ENCODE data around the gene GPR61. TPM values are rescaled to one million over a fixed set of nuclear protein-coding genes. Genes with fewer than 3 reads are reported as not detected.

GPR61 gene
- total RNA-seq, 2 experiments from 2014 or later: not detected

DNA sequence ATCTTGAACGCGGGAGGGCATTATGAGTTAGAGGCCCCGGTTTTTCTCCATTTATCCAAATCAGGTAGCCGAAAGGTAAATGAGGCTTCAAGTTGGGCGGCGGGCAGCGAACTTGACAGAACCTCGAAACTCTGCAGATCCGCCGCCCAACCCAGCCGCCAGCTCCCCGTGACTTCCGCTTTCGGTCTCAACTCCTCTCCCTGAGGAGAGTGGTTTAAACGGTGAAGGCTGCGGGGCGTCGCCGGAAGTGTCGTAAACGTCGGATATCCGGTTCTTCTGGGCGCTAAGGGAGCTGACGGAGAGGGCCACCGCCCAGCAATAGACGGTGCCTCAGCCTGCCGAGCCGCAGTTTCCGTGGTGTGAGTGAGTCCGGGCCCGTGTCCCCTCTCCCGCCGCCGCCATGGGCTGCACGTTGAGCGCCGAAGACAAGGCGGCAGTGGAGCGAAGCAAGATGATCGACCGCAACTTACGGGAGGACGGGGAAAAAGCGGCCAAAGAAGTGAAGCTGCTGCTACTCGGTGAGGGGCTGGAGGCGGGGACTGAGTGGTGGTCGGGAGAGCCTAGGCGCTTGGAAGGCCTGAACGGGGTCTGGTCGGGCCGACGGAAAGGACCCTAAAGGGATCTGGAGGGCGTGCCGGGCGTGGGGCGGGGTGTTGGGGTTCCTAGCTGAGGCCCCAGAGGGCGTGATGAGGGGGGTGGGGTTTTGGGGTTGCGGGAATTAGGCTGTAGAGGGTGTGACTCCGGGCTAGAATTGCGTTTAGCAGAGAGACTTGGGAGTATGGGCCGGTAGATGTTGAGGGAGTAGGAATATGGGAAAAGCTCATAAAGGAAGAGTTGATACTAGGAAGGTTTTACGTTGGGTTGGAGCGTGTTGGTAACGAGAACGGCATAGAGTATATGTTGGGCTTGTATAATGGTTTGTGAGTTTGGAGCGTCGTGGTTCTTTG is 8.9 kb downstream of the GPR61 start, which contains the start of gene GNAI3:
Gene GNAI3, plus strand, starts transcription at position 295 of the 947 bp plus-strand sequence. Its CDS starts 106 bp downstream, at position 401.
- peak; percentile 92 for ATAC-seq
- POLR2A ChIA-PET: interaction anchor here (0.6 to 3.1 kb wide), 51 partner anchors 8 to 790 kb away, joined by 3 to 52 read pairs (median 5); partner anchors contain the start of genes AHCYL1, AMPD2, ATXN7L2 and CYB561D1
- H3K27me3 Mint-ChIP-seq (ENCODE audit: low read depth): no peaks in the 10 kb centered on the region
- peaks cover 44% of the 10 kb centered on the region for H3K4me1 Mint-ChIP-seq (ENCODE audit: low read depth)
- CTCF ChIA-PET: interaction anchor here (0.7 to 3.5 kb wide), 32 partner anchors 9 to 506 kb away, joined by 3 to 63 read pairs (median 4); partner anchors contain the start of genes AHCYL1, AMPD2, CYB561D1 and GNAT2
- H3K4me3 Mint-ChIP-seq: peak within 1 kb of the TSS; percentile 97
- H3K36me3 Mint-ChIP-seq (ENCODE audit: low read depth): peaks cover 24% of the 10 kb centered on the region
- H3K9me3 Mint-ChIP-seq (ENCODE audit: insufficient read depth): no peaks in the 10 kb centered on the region
- H3K27ac Mint-ChIP-seq: peak within 1 kb of the TSS; percentile 98
- peak; percentile 98 for DNase-seq

DNA sequence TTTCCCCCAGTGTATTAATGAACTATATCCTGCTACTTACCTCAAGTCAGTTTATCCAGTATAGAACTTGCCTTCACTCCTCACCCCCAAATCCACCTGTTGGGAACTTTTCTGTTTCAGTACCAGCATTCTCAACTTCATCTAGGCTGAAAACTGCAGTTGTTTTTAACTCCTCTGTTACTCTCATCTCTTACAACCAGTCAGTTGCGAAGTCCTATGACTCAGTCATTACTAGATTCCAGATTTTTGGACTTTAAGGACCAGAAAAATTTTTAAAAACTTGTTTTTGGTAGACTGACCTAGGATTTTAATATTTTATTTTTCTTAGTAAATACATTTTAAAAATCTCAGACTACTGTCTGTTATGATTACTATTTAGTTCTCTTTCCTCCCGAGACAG is 16.9 kb downstream of the GPR61 start:
- DNase-seq (no peak), ATAC-seq (no peak)
- Mint-ChIP-seq H3K9me3 (ENCODE audit: insufficient read depth) (no peaks in the 10 kb centered on the region), H3K4me1 (ENCODE audit: low read depth) (peaks cover 37% of the 10 kb centered on the region), H3K27me3 (ENCODE audit: low read depth) (no peaks in the 10 kb centered on the region), H3K36me3 (ENCODE audit: low read depth) (peaks cover 30% of the 10 kb centered on the region), H3K27ac (no peak overlapping the region), H3K4me3 (no peak overlapping the region)
- ChIA-PET POLR2A (interaction anchor here (0.6 to 1.0 kb wide), 2 partner anchors 8 to 389 kb away, joined by 3 to 4 read pairs; partner anchors contain the start of gene GNAI3), CTCF (interaction anchor here (1.1 kb wide), 1 partner anchor 11 kb away, joined by 3 read pairs; no protein-coding TSS in a partner anchor)

DNA sequence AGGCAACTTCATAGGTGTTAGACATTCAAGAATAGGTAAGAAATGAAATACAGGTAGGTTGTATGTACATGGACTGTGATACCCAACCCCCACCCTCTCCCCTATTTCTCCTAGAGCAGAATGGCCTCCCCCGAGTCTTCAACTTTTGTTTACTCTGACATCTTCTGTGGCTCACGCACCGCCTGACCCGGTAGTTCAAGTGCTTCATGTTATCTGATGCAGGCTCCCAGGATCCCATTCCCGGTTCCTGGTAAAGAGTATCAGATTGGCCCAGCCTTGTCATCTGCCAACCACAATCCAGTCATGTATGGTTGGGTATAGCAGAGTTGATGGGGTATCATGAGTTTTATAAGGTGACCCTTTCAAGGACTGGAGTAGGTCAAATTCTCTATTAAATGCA is 17.8 kb downstream of the GPR61 start:
- H3K4me1 Mint-ChIP-seq (ENCODE audit: low read depth): peaks cover 36% of the 10 kb centered on the region
- no peak for ATAC-seq
- H3K27me3 Mint-ChIP-seq (ENCODE audit: low read depth): no peaks in the 10 kb centered on the region
- POLR2A ChIA-PET: interaction anchor here (1.0 kb wide), 1 partner anchor 9 kb away, joined by 4 read pairs; the partner anchor contains the start of gene GNAI3
- no peaks in the 10 kb centered on the region for H3K9me3 Mint-ChIP-seq (ENCODE audit: insufficient read depth)
- no peak for DNase-seq
- no peak overlapping the region for H3K27ac Mint-ChIP-seq
- H3K36me3 Mint-ChIP-seq (ENCODE audit: low read depth): peaks cover 28% of the 10 kb centered on the region
- CTCF ChIA-PET: no interaction called here
- H3K4me3 Mint-ChIP-seq: no peak overlapping the region

DNA sequence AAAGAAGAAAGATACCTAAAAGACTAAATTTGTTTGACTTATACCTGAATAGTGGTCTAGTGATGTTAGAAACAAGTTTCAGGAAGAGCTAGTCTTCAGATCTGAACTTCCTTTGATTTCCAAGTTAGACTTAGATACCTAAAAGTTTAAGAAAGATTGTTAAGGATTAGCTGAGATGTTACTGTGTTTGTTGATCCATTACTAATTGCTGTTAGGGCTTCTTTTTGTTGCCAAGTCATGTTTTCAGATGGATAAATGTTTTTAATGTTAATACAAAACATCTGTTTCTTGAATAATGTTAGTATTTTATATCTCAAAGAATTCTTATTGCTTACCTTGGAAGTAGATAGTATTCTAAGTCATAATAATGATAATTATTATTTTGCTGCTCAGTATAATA is 20.3 kb downstream of the GPR61 start:
- H3K4me1 Mint-ChIP-seq (ENCODE audit: low read depth): peaks cover 30% of the 10 kb centered on the region

DNA sequence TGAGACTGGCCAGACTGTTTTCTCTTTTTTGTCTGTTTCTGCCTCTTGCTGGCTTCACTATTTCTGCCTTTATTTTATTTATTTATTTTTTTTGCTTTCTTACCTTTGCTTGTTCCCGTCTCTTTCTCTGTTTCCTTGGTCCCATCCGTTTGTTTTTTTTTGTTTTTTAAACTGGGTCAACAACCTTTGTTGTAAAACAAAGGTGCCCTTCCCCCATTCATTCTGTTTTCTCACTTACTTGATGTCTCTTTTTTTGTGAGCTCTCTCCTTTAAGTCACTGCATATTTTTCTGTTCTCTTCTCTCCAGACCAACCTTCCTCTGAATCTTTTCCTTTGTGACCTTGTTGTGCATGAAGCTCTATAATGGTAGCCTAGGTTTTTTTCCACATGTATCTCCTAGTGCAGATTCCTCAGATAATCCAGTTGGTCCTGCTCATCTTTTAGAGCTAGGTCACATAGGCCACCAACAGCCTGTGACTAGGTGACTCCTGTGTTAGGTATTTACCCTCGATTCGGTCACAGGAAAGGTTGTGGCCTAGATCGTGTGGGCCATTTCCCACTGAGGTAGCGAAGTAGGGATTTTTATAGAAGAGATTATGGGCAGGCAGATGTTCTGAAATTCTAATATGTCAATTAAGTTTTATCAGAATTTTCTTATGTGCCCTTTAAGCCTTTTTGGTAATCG is 24.7 kb downstream of the GPR61 start:
- POLR2A ChIA-PET: no interaction called here
- ATAC-seq (no peak), DNase-seq (no peak)
- Mint-ChIP-seq H3K4me3 (no peak overlapping the region), H3K27me3 (ENCODE audit: low read depth) (no peaks in the 10 kb centered on the region), H3K4me1 (ENCODE audit: low read depth) (peaks cover 18% of the 10 kb centered on the region), H3K9me3 (ENCODE audit: insufficient read depth) (no peaks in the 10 kb centered on the region), H3K36me3 (ENCODE audit: low read depth) (no peaks in the 10 kb centered on the region), H3K27ac (peak overlapping the region; percentile 12)
- CTCF ChIA-PET: interaction anchor here (0.9 to 1.2 kb wide), 4 partner anchors 15 to 86 kb away, joined by 3 to 4 read pairs (median 4); no protein-coding TSS in a partner anchor

More for the DNA sequence above, 20.3 kb downstream of the GPR61 start:
- Mint-ChIP-seq H3K27me3 (ENCODE audit: low read depth) (no peaks in the 10 kb centered on the region), H3K27ac (no peak overlapping the region), H3K36me3 (ENCODE audit: low read depth) (peaks cover 15% of the 10 kb centered on the region), H3K9me3 (ENCODE audit: insufficient read depth) (no peaks in the 10 kb centered on the region), H3K4me3 (no peak overlapping the region)
- no peak for ATAC-seq
- ChIA-PET POLR2A (interaction anchor here (1.7 kb wide), 1 partner anchor 11 kb away, joined by 11 read pairs; the partner anchor contains the start of gene GNAI3), CTCF (interaction anchor here (0.7 to 2.8 kb wide), 7 partner anchors 9 to 214 kb away, joined by 3 to 17 read pairs (median 4); no protein-coding TSS in a partner anchor)
- no peak for DNase-seq

DNA sequence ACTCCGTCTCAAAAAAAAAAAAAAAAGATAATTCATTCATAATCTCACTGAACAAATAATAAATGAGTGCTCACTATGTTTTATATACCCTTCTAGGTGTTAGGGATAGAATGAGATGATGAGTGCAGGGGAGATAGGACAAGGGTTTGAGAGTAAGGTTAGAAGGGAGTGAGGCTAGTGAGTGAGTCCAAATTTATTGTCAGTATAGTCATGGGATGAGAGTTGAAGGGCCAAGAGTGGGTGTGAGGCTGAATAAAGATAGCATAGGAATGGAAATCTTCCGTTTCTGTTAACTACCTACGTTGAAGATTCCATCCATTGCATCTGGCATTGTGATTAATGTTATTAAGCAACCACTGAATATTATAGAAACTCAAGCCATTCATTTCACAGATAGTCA is 25.6 kb downstream of the GPR61 start:
- Mint-ChIP-seq H3K27me3 (ENCODE audit: low read depth) (no peaks in the 10 kb centered on the region), H3K27ac (no peak overlapping the region), H3K4me1 (ENCODE audit: low read depth) (peaks cover 12% of the 10 kb centered on the region), H3K4me3 (no peak overlapping the region), H3K36me3 (ENCODE audit: low read depth) (no peaks in the 10 kb centered on the region), H3K9me3 (ENCODE audit: insufficient read depth) (no peaks in the 10 kb centered on the region)
- DNase-seq (no peak), ATAC-seq (no peak)
- CTCF ChIA-PET: no interaction called here
- POLR2A ChIA-PET: interaction anchor here (1.2 kb wide), 1 partner anchor 16 kb away, joined by 5 read pairs; no protein-coding TSS in a partner anchor

DNA sequence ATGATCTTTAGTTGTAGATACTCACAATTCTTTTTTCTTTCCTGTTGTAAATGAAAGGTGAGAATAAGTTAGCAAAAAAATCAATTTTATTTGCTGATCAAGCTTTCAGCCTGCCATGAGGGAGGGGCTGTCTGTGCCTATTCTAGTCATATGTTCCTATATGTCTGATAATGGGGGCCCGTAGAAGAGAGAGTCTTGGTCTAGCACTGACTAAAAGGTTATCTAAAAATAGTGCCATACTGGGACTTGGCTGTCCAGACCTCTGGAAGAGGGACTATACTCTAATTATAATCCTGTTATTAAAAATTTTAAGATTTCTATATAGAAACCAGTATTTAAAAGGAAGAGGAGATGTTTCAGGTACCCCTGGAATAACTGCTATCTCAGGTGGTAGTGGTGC is 27.3 kb downstream of the GPR61 start:
- DNase-seq (no peak), ATAC-seq (no peak)
- H3K36me3 Mint-ChIP-seq (ENCODE audit: low read depth): no peaks in the 10 kb centered on the region
- CTCF ChIA-PET: interaction anchor here (1.7 kb wide), 1 partner anchor 73 kb away, joined by 7 read pairs; no protein-coding TSS in a partner anchor
- H3K4me1 Mint-ChIP-seq (ENCODE audit: low read depth): peaks cover 10% of the 10 kb centered on the region
- POLR2A ChIA-PET: interaction anchor here (1.3 kb wide), 1 partner anchor 18 kb away, joined by 3 read pairs; the partner anchor contains the start of gene GNAI3
- no peak overlapping the region for H3K27ac Mint-ChIP-seq
- H3K9me3 Mint-ChIP-seq (ENCODE audit: insufficient read depth): no peaks in the 10 kb centered on the region
- H3K4me3 Mint-ChIP-seq: no peak overlapping the region
- H3K27me3 Mint-ChIP-seq (ENCODE audit: low read depth): no peaks in the 10 kb centered on the region

DNA sequence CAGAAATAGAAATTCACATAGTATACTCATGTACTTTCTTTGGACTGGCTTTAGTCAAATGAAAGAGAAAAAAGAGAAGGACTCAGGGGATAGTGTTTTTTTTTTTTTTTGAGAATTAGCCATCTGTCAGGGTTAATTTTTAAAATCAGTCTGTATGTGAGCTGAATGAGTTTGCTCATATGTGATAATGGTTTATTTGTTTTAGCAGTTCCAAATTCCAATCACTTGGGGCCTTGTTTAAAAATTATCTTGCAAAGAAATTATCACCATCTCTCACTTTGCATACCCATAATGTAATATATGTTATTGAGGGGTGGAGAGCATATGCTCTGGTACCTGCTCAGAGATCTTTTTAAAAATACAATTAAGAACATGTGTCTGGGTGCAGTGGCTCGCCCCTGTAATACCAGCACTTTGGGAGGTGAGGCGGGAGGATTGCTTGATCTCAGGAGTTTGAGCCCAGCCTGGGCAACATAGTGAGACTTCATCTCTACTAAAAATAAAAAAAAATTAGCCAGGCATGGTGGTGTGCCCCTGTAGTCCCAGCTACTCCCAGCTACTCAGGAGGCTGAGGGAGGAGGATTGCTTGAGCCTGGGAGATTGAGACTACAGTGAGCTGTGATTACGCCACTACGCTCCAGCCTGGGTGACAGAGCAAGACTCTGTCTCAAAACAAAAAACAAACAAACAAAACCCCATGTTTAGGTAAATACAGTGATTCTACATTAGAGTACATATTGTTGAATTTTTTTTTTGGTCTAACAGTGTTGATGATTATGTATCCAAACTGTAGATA is 28.4 kb downstream of the GPR61 start:
- CTCF ChIA-PET: interaction anchor here (0.7 to 1.7 kb wide), 3 partner anchors 9 to 72 kb away, joined by 3 to 7 read pairs (median 5); partner anchors contain the start of gene GNAI3
- Mint-ChIP-seq H3K4me1 (ENCODE audit: low read depth) (peaks cover 8% of the 10 kb centered on the region), H3K27me3 (ENCODE audit: low read depth) (no peaks in the 10 kb centered on the region), H3K9me3 (ENCODE audit: insufficient read depth) (no peaks in the 10 kb centered on the region), H3K27ac (no peak overlapping the region), H3K36me3 (ENCODE audit: low read depth) (no peaks in the 10 kb centered on the region), H3K4me3 (no peak overlapping the region)
- DNase-seq: no peak
- ATAC-seq: no peak
- POLR2A ChIA-PET: interaction anchor here (0.6 to 1.3 kb wide), 2 partner anchors 19 to 22 kb away, joined by 3 read pairs; partner anchors contain the start of gene GNAI3

DNA sequence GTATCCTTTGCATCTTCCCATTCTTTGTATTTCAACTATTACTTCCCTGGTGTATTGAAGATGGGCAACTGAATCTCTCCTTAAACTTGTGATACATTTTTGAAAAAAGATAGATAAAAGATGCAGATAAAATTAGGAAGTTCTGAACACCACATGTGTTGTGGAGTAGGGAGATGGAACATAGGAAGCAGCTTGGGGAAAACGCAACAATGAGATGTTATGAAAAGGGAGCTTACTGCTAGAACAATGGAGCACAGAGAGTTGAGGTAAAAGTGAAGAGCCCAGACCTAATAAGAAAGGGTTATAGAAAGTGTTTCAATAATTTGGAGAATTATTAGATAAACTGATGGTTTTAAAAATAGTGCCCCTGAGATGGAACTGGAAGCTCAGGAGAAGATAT is 29.7 kb downstream of the GPR61 start:
- Mint-ChIP-seq H3K36me3 (ENCODE audit: low read depth) (no peaks in the 10 kb centered on the region), H3K9me3 (ENCODE audit: insufficient read depth) (no peaks in the 10 kb centered on the region)
- no peak for ATAC-seq

DNA sequence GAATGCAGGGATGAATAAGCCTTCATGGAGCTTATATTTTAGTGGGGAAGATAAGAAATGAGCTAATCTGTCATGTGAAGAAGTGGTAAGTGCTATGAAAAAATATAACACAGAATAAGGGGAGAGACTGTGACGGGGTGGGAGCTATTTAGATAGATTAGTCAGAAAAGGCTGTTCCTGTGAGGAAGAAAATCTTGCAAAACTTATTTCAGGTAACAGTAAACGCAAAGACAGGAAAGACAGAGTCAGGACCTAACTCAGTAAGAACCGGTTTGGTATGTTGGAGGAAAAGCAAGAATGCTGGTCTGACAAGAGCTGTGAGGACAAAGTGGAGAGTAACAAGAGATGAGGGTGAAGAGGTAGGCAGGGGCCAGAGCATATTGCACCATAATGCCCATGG is 30.7 kb downstream of the GPR61 start:
- DNase-seq: no peak
- Mint-ChIP-seq H3K9me3 (ENCODE audit: insufficient read depth) (no peaks in the 10 kb centered on the region), H3K27me3 (ENCODE audit: low read depth) (no peaks in the 10 kb centered on the region), H3K4me3 (no peak overlapping the region), H3K27ac (no peak overlapping the region), H3K4me1 (ENCODE audit: low read depth) (no peaks in the 10 kb centered on the region), H3K36me3 (ENCODE audit: low read depth) (peaks cover 3% of the 10 kb centered on the region)
- ChIA-PET POLR2A (interaction anchor here (1.4 kb wide), 1 partner anchor 22 kb away, joined by 4 read pairs; the partner anchor contains the start of gene GNAI3), CTCF (interaction anchor here (0.9 to 2.7 kb wide), 4 partner anchors 11 to 71 kb away, joined by 3 to 15 read pairs (median 3); no protein-coding TSS in a partner anchor)
- no peak for ATAC-seq

More for the DNA sequence above, 29.7 kb downstream of the GPR61 start:
- CTCF ChIA-PET: interaction anchor here (0.7 to 2.7 kb wide), 6 partner anchors 10 to 414 kb away, joined by 3 to 15 read pairs (median 4); partner anchors contain the start of gene GNAI3
- H3K27ac Mint-ChIP-seq: no peak overlapping the region
- H3K4me3 Mint-ChIP-seq: no peak overlapping the region
- no peak for DNase-seq
- H3K27me3 Mint-ChIP-seq (ENCODE audit: low read depth): no peaks in the 10 kb centered on the region
- peaks cover 3% of the 10 kb centered on the region for H3K4me1 Mint-ChIP-seq (ENCODE audit: low read depth)
- POLR2A ChIA-PET: interaction anchor here (1.4 kb wide), 1 partner anchor 21 kb away, joined by 4 read pairs; the partner anchor contains the start of gene GNAI3

Measured in activated CD8-positive, alpha-beta T cell treated with anti-CD3 and anti-CD28 coated beads, Interleukin-2, amount 10 ng/mL, durations not matched to agents 7 days and 5 days (primary cell).